NCI-H2081 (cell line): ENCODE data around the gene MED27.

ENCODE experiments used
- DNase-seq, 2 experiments: peaks; one replicate each; lab custom pipeline; 2025; lab: John Stamatoyannopoulos, UW

MED27 gene

DNA sequence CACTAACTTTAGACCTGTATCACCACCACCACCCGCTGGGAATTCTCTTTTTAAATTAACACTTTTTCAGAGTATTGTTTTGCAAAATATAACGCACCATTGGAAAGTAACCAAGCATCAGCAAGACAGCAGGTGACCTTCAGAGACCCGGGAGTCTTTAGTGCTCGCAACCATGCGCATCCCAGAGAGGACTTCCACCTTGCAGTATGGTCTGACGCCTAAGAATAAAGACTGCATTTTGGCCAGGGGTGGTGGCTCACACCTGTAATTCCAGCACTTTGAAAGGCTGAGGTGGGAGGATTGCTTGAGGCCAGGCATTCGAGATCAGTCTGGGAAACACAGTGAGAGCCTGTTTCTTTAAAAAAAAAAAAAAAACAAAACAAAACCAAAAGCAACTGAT is 113.8 kb downstream of the MED27 start:
- DNase-seq: no peak

DNA sequence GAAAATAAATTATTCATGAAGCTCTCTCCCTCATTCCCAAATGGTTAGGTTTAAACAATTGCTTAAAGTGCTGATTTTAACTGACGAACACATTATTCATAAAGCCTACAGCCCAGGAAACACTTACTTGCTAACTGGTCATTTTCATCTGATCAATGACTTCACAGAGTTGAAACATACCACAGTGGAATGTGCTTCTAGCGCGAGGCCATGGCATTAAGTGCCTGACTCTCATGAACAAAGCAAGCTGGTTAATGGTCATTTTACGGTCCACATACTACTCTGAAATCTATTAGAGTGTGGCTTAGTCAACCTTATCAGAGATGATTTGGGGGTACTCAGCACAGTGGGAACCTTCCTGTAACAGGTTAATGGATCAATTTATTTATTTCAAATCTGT is 114.6 kb downstream of the MED27 start:
- DNase-seq: no peak

DNA sequence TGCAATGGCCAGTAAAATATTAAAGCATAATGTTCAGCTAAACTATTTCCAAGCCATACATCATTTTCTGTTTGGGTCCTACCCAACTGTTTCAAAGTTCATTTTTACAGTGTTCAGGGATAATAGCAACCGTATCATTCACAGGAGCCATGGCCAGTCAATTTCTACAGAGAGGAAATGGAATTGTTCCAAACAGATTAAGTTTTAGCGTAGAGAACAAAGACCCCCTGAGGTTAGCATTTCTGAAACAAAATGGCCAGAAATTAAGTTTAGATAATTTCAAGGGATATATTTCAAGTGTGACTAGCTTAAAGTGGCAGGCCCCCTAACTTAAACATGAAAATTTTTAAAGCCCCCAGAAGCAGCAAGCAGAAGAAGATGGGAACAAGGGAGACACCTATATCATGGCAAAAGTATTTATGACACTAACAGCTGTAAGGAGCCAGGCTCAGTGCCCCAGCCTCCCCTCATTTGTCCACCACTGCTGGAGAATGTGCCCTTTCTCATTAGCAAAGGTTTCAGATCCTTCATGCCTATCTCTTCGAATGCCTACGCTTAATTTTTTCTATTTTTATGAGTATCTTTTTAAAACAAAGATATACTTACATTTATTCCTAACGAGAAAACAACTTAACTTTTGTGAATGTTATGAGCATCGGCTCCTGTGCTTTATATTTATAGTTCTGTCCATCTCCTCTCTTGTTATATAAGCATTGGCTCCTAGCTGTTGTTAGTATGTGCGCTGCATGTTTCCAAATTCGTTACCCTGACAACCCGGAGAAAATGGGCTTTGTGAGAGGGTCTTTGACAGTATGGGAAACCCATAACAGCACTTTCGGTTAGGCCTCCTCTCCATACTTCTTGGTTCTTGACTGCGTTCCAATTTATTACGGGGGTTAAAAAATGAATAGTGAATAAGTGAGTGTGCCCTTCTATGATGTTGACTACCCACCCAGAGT is 116.3 kb downstream of the MED27 start:
- peak in 1 of 2 experiments; percentile 41 for DNase-seq

DNA sequence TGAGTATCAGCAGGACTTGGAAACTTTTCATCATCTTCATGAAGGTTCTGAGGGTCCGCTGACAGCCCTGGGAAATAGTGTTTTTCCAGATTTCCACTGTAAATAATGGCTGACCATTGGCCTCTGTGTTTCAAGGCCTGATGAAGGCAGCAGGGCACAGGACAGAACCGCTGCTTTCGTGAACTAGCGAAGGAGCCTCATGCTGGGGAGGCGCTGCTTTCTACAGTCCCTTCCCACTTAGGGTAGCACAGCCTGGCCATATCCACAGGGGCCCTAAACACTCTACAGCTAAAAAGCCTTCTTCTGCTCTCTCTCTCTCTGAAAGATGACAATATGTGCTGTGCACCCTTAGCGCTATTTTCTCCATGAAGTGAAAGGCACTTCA is 118.2 kb downstream of the MED27 start:
- DNase-seq: no peak

DNA sequence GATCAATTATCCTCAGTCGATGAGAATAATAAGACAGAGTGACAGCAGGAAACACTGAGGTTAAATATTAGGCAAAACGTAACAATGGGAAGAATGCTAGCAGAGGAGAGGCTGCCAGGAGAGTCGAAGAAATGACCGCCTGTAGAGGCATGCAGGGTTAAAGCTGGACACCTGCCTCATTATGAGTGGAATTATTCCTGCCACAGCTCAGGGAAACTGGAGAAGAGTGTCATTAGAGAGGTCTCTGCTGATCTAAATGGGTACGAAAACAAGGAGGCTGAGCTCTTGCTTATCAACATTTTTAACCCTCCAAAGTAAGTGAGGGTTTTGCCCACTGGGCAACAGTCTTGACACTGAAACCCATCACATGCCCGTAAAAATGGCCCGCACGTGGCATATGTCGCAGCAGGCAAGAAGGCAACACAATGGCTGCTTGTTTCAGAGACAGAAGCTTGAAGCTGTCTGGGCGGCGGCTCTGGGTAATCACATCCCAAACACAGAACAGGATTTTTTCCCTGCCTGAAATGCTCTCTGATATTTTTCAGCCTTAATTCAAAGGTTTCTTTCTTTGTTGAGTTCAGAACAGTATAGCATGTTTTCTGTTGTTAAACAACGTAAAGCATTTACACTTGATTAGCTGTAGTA is 118.7 kb downstream of the MED27 start:
- DNase-seq: peak in 1 of 2 experiments; percentile 44

DNA sequence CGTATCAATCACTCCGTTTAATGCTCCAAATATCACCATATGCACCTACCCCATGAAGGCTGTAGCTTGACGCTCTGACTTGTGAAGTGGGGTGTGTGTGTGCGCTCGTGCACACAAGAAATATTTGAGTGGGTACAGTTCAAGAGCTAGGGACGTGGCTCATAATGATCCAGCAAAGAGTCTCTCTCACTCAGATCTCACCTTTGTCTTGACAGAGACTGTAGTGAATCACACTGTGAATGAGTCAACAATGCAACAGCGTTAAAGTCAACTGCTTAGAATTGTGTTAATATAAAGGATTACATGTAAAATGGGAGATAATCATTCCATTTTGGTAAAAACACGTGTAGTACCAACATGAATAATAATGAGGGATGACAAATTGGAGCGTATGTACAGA is 119.4 kb downstream of the MED27 start:
- peak in 1 of 2 experiments; percentile 28 for DNase-seq

DNA sequence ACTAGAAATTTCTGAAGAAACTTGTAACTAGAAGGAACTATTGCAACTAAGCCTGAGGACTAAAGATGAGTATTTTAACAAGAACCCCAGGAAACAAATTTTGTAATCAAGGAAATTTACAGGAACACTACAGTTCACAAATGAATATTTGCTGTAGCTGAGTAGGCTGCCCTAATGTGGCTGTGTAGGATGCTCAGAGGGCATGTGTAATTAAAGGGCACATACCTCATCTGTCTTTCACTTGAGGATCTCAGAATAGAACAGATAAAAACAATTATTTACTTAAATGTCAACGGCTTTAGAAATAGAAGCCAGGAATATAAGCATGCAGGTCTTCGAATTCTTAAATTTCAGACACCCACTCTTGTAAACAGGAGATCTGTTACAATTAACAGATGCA is 119.8 kb downstream of the MED27 start:
- DNase-seq: no peak

DNA sequence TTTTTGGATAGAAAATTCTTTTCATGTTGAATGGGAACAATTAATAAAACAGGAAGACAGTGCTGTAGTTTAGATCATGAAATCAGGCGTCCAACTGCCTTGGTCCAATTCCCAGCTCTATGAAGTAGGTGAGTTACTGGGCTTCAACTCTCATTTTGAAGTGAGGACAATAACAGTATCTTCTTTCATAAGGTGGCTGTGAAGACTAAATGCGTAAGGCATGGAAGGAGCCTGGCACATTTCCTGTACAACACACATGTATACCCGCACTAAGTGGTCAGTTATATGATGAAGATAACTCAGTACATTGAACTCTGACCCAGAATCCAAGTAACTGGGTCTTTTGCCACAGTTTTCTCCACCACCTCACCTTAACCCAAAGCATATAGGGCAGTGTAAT is 120.6 kb downstream of the MED27 start:
- DNase-seq: no peak

DNA sequence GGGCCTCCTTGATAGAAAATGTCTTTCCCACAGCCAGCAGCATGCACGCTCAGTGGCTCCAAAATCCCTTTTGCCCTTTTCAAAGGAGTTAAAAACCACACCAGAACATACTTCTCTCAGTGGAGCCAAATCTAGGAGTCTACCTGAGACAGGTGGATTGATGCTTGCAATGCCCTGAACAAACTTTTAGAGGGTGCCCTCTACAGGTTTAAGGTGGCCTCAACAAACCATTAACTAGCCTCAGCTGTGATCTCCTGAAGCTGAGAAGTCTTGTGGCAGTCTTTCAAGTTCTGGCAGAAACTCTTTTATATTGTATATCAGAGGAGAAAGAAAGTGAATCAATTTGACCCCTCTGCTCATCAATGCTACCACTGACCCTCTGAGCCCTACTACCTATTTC is 125.4 kb downstream of the MED27 start:
- DNase-seq: peak in 1 of 2 experiments; percentile 36

DNA sequence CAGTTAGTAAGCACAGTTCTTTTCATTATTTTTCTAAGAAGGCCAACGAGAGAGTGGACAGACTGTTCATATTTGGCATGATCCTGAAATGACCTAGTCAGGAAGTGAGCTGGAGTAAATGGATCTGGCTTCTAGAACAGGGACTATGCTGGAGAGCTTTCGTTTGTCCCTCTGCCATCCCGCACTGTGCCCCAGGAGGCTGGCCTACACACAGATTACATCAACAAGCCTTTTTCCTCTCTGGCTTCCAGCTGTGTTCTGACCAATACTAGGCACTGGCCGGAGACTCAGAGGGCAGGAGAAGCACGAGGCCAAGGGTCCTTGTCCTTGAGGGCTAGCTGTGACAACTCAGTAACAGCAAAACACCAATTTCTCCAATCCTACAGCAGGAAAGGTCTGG is 127.8 kb downstream of the MED27 start:
- no peak for DNase-seq

DNA sequence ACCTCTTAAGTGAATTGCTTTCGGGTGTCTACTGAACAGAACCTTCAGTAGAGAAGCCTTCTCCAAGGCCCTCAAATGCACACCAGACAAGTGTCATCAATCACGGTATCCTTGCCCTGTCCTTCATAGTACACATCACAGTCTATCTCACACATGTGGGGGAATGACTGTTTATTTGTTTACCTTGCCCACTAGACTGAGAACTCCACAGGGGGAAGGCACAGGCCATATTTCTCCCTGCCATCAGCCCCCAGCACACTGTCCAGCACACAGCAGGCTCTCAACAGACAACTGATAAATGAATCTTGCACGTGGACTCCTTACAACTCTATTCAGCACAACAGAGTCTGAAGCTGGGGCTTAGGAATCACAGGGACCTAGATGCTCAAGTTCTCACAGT is 128.5 kb downstream of the MED27 start:
- no peak for DNase-seq

DNA sequence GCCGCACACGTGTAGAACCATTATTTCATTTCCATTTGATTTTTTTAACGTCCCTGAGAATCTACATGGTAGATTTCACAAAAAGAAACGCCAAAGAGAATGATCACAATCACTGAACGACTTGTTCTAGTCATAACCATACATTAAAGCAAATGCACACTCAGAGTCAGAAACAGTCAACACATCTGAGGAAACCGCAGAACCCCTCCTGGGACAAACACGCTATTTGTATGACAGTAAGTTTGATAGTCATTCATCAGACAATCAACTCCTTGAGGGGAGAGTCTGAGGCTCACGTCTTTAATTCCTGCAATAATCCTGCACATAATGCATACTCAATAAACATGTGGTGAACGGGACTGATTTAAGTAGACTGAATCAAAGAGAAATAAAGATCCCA is 129.2 kb downstream of the MED27 start:
- no peak for DNase-seq

DNA sequence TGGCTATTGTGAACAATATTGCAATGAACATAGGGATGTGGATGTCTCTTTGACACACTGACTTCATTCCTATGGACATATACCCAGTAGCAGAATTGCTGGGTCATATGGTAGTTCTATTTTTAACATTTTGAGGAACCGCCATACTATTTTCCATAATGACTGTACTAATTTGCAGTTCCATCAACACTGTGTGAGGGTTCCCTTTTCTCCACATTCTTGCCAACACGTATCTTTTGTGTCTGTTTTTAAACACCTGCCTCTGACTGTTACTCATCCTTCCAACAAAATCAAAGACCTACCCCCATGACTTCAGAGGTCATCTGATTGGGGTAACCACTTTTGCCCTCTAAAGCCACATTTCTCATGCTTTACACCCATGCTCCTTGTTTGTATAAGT is 133.5 kb downstream of the MED27 start:
- DNase-seq: no peak

DNA sequence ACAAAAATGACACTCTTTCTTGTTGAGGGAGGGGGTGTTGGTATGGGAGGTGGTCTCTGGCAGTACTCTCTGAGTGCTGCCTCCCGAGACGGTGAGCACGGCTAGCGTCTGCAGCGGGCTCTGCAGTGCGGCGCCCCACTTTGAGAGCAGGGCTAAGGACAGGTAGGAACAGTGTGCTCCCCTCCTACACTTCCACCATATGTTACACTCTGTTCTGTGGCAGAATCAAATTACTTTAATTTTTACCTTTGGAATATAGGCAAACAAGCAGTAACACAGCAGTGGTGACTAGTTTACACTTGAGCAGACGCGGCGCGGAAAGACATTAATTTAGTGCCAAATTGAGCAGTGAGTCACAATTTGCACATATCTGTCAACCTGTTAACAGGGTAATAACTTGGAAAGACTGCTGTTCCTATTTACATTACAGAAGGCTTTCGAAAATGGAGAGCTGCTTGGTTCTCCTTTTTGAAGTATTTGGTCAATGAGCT is 136.3 kb downstream of the MED27 start:
- peak; percentile 85 to 97 for DNase-seq

DNA sequence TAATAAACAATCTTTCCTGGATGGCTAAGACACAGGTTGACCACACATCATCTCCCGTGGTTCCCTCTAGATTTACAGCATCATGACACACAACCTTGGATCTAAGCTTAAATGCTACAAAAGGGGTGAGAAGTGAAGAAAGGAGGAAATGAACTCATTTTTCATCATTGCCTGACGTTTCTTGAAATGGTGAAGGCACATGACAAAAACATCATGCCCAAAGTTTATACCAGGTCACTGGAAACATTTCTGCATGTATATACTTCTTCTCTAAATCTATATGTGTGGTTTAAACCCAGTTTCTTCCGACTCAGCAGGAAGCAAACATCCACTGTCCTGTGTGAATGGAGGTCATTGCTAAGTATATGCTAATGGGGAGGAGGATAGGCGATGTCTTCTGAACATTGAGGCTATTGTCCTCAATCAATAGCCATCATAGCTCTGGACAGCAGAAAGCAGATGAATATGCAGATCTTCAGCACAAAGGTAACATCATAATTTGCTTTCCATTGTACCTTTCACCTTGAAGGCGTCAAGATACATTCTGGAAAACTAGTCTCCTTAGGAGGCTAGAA is 137.4 kb downstream of the MED27 start:
- no peak for DNase-seq

DNA sequence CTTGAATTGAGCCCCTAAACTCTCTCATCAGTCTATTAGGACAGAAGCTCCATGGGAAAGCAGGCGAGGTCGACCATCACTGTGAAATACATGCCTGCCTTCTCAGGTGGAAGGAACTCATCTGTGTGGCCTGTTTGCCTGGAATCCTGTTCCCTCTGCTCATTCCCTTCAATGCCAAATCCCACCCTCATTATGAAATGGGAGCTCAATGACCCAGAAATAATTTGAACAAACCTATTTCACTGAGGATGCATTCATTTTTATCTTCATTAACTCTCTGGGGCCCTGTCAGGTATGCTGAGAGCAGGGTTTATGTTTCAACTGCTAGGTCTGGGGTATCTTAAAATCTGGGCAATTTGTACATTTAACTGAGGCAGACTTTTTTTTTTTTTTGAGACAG is 142.2 kb downstream of the MED27 start:
- peak; percentile 4 to 32 for DNase-seq

DNA sequence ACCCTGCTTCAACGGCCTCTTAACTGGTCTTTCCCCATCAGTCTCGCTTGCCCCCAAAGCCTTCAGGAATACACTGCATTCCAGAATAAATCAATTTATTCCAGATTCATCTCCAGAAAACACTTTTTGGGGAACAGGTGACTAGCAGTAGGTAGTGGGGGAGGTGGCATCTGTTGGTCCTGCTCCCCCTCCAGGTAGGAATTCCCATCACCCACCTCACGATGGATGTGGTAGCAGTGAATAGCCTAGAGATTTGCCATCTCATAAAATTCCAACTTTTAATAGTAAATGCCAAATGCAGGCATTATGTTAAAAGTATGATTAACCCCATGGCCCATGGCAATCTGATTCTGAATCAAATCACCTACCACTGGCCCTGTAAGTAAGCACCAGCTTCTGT is 142.7 kb downstream of the MED27 start:
- DNase-seq: no peak

DNA sequence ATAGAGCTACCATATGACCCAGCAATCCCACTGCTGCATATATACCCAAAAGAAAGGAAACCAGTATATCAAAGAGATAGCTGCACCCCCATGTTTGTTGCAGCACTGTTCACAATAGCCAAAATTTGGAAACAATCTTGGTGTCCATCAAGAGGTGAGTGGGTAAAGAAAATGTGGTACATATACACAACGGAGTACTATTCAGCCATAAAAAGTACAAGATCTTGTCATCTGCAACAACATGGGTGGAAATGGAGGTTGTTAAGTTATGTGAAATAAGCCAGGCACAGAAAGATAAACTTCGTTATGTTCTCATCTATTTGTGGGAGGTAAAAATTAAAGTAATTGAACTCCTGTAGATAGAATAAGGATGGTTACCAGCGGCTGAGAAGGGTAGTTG is 145.0 kb downstream of the MED27 start:
- DNase-seq: no peak

DNA sequence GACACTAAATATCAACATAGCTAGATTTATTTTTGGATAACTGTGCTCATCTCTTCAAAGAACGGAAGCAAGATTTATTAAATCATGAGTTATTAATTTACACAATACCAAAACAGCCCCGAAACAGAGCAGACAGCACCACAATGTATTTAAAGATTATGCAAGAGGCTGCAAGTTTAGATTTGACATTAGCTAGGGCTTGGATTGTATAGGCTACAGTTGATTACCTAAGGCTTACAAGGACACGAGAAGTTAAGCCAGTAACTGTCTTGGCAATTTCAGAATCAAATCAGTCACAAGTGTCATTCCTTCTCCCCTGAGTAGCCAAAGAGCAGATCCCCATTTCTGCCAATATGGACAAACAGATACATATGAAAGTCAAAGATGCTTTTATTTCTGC is 152.6 kb downstream of the MED27 start:
- DNase-seq: no peak

DNA sequence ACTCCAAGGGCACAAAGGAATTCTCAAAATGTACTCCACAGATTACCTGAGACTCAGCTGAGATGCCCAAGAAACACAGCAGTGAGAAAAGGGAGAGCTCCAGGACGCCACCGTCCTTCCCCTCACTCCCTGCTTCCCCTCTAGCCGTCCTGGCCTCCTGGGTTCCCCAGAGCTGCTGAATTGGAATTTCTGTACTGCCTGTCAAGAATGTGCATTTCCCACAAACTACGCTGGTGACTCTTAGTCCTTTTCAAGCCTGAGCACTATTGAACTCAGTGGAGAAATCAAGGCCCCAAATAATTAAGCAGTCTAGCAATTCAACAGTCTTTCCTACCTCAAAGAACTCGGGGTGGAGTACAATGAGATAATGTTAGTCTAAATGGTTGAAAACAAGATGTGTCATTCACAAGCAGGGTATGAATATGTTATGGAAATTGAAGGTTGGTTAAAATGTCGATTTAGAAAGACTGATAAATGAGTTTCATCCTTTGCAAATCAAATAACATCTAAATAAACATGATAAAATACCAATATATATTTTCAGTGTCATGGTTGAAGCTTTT is 153.2 kb downstream of the MED27 start:
- no peak for DNase-seq

DNA sequence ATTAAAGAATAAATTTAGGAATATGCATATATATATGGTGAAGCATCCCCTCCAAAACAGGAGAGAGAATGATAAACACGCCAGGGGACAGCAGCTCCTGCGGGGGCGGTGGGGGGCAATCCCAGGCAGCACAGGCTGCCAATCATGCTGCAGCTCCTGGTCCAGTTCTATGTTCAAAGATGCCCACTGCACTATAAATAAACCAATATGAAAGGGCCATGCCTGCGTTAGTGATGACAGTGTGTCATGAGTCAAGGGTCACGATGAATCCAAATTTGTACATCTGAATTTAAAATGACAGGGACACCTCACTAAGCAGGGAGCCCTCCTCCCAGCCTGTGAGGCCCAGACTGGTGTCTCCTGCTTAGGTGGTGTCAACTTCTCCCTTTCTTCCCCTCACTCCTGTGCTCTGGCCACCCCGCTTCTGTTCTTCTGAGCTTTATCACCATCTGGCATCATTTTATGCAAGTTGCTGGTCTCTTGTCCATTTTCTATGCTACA is 153.9 kb downstream of the MED27 start:
- no peak for DNase-seq

DNA sequence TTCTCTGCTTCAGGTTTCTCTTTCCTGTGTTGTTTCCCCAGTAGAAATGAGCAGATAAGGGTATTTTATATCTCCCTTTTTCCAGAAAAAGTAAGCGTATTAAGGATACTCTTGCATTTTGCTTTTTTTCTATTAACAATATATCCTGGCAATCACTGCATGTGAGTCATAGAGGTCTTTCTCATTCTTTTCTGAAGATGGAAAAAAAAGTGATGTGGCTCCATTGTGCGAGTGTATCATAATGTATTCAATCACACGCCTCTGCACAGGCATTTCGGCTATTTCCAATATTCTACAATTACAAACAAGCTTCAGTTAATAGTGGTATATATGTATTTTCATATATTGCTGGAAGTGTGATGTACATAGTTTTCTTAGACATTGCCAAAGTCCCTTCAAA is 155.9 kb downstream of the MED27 start:
- DNase-seq: no peak
